ENCODE measurements around the gene EPM2A. TPM values are rescaled to one million over a fixed set of nuclear protein-coding genes. Genes with fewer than 3 reads are reported as not detected.
"Not testable (repeated sequence)": the region's sequence is repeated elsewhere in the genome, so short reads cannot be mapped to it uniquely, and the experiment has no call there.

EPM2A gene
- polyA plus RNA-seq, 4 donors: 12.3 to 16.6 (median 14.1) TPM

DNA sequence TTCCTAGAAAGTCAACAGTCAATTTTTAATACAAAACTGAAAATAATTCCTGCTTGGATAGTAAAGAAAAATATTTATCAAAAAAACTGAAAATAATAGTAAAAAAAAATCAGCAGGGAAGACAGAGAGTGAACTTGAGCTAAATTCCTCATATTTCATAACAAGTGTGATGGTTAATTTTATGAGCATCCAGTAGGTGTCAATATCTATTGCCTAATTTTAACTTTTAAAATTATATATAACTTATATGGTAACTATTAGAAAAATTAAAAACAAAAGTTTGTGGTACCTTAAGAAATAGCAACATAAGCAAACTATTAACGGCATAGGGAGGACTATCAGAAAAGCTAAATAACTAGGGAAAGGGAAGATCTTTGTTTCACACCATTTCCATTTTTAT, 2.1 kb downstream of the EPM2A start:
- no peak for DNase-seq (ENCODE audit: low read depth in 4 of 4, low spot score in 2 of 4)

DNA sequence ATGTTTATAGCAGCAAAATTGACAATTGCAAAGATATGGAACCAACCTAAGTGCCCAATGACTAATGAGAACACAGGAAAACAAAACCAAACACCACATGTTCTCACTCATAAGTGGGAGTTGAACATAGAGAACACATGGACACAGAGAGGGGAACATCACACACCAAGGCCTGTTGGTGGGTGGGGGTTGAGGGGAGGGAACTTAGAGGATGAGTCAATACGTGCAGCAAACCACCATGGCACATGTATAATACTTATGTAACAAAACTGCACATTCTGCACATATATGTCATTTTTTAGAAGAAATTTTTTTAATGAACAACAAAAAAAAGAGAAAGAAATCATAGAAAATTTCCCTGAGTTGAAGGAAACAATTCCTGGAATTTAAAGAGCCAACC, 3.9 kb downstream of the EPM2A start:
- no peak for DNase-seq (ENCODE audit: low read depth in 4 of 4, low spot score in 2 of 4)

DNA sequence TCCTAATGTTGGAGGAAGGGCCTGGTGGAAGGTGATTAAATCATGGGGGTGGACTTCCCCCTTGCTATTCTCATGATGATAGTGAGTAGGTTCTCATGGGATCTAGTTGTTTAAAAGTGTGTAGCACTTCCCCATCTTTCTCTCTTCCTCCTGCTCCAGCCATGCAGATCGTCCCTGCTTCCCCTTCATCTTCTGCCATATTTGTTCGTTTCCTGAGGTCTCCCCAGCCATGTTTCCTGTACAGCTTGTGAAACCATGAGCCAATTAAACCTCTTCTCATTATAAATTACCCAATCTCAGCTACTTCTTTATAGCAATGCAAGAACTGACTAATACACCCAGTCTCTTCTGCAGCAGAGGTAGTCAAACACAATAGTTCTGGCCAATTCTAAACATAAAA, 5.4 kb downstream of the EPM2A start:
- DNase-seq (ENCODE audit: low read depth in 4 of 4, low spot score in 2 of 4): no peak

DNA sequence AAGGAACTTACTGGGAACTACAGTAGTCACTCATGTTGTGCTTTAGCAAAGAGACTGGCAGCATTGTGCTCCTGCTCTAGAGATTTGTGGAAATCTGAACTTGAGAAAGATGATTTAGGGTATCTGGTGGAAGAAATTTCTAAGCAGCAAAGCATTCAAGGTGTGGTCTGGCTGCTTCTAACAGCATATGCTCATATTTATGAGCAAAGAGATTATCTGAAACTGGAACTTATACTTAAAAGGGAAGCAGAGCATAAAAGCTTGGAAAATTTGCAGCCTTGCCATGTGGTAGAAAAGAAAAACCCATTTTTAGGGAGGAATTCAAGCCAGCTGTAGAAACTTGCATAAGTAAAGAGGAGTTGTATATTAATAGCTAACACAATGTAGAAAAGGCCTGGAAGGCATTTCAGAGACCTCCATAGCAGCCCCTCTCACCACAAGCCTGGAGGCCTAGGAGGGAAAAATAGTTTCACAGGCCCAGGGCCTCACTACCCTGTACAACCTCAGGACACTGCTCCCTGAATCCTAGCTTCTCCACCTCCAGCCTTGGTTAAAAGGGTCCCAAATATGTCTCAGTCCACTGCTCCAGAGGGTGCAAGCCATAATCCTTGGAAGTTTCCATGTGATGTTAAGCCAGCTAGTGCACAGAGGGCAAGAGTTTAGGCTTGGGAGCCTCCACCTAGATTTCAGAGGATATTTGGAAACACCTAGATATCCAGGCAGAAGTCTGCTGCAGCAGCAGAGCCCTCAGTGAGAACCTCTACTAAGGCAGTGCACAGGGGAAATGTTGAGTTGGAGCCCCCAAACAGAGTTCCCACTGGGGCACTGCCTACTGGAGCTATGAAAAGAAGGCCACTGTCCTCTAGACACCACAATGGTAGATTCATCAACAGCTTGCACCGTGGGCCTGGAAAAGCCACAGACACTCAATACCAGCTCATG, 6.6 kb downstream of the EPM2A start:
- DNase-seq (ENCODE audit: low read depth in 4 of 4, low spot score in 2 of 4): no peak

DNA sequence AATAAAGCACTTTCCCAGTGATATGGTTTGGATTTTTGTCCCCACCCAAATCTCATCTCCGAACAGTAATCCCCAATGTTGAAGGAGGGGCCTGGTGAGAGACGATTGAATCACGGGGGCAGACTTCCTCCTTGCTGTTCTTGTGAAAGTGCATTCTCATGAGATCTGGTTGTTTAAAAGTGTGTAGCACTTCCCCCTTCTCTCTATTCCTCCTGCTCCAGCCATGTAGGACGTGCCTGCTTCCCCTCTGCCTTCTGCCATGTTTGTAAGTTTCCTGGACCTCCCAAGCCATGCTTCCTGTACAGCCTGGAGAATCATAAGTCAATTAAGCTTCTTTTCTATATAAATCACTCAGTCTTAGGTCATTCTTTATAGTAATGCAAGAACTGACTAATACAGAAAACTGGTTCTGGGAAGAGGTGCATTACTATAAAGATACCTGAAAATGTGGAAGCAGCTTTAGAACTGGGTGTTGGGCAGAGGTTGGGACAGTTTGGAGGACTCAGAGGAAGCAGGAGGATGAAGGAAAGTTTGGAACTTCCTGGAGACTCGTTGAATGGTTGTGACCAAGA, 7.4 kb downstream of the EPM2A start:
- DNase-seq (ENCODE audit: low read depth in 4 of 4, low spot score in 2 of 4): no peak

DNA sequence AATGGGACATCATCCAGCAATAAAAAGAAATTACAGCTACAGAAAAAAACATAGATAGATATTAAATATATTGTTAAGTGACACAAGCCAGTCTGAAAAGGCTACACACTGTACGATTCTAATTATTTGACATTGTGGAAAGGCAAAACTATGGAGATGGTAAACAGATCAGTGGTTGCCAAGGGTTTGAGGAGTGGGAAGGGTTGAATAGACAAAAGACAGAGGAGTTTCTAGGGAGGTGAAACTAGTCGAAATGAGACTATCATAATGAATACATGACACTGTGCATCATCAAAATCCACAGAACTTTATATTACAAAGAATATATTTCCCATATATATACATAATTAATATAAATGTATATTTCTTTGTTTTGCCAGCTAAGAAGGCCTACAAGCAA, 9.8 kb downstream of the EPM2A start:
- no peak for DNase-seq (ENCODE audit: low read depth in 4 of 4, low spot score in 2 of 4)

DNA sequence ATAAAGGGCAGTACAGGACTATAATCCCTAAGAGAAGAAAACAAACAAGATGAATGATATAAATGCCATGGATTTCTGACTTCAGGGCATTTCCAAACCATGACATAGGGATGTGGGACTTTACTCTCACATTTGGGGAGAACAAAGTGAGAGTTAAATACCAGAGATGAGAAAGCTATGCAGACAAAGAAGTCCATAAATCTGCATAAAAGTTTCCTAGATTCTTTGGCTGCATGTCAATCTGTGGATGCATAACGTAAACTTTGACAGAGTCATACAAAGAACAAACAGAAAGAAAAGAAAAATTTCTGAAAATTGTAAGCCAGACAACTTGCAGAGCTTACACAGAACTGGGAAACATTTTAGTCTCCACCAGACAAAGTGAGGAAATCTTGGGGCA, 11.7 kb downstream of the EPM2A start:
- DNase-seq (ENCODE audit: low read depth in 4 of 4, low spot score in 2 of 4): no peak

DNA sequence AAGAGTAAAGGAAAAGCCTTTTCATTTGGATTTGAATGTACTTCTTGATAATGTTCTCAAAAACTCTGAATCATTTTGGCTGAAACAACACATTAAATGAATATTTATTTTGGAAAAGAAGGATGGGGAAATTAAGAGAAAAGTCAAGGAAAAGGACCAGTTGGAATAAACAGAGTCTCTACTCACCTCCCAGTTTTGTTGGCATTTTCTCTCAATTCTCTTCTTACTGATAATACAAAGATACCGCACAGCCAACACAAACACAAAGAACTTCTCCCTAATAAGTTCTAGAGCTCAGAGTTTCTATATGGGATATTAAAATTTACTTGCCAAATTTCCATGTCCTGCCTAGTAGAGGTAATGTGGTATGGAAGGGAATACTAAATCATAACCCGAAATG, 13.1 kb downstream of the EPM2A start:
- DNase-seq (ENCODE audit: low read depth in 4 of 4, low spot score in 2 of 4): no peak

DNA sequence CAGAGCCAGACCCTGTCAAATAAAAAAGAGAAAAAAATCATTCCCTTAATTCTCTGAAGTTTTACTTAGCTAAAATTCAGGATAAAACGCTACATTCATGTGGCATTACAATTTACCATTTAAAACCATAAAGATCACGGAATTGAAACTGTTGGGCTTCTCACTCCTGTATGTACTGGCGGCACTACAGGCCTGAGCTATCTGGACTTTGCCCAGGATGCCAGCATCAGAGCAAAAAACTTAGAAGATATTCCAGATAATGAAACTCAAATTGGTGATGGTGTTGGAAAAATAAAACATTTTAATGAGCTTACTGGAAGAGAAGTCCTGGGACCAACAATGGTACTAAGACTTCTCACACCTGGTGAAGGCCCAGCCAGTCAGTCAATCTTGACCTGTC, 14.2 kb downstream of the EPM2A start:
- DNase-seq (ENCODE audit: low read depth in 4 of 4, low spot score in 2 of 4): no peak

DNA sequence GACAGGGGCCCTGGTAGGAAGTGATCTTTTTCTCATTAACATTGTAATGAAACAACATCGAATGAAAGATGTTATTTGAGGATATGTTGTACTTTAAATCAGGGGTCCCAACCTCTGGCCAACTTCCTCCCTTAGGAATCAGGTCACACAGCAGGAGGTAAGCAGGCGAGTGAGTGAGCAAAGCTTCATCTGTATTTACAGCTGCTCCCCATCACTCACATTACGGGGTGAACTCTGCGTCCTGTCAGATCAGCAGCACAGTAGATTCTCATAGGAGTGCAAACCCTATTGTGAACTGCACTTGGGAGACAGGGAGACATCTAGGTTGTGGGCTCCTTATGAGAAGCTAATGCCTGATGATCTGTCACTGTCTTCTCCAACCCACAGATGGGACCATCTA, 19.9 kb downstream of the EPM2A start:
- no peak for DNase-seq (ENCODE audit: low read depth in 4 of 4, low spot score in 2 of 4)

DNA sequence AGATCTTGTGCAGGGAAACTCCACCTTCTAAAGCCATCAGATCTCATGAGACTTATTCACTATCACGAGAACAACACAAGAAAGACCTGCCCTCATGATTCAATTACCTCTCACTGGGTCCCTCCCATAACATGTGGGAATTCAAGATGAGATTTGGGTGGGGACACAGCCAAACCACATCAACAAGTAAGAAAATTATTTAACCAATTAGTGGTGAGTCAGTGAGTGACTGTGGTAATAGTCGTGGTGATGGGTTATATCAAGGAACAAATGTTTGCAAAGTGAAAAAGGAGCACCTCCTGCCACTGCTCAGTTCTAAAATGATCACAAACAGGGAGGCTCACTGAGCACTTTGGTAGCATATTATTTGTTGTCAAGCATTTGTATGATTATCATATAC, 20.6 kb downstream of the EPM2A start:
- no peak for DNase-seq (ENCODE audit: low read depth in 4 of 4, low spot score in 2 of 4)

DNA sequence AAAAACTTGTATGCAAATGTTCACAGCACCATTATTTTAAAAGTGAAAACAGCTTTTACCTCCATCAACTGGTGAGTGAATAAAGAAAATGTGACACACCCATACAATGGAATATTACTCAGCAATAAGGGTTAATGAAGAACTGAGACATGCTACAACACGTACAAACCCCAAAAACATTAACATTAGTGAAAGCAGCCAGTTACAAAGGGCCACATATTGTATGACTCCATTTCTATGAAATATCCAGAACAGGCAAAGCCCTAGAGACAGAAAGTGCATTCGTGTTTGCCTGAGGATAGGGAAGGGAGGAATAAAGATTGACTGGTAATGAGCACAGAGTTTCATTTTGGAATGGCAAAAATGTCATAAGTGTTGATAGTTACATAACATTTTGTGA, 21.5 kb downstream of the EPM2A start:
- no peak for DNase-seq (ENCODE audit: low read depth in 4 of 4, low spot score in 2 of 4)

DNA sequence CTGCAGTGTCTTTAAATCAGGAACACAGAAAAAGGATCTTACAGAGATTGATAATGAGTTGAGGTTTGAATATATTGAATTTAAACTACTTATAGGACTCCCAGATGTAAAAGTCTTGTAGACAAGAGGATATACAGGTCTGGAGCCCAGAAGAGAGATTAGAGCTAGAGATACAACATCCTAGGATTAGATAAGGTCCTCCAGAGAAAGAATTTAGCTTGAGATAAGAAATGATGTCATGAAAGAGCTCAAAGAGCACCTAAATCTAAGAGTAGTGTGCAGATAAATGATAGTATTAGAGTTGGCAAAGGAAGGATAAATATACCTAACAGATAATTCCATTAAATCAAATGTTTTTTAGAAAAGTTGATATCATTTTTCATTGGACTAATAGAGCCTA, 23.9 kb downstream of the EPM2A start:
- DNase-seq (ENCODE audit: low read depth in 4 of 4, low spot score in 2 of 4): no peak

DNA sequence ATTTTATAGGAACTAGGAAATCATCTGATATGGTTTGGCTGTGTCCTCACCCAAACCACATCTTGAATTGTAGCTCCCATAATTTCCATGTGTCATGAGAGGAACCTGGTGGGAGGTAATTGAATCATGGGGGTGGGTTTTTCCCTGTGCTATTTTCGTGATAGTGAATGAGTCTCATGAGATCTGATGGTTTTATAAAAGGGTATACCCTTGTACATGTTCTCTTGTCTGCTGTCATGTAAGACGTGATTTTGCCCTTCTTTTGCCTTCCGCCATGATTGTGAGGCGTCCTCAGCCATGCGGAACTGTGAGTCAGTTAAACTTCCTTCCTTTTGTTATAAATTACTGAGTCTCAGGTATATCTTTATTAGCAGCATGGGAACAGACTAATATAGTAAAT, 27.9 kb downstream of the EPM2A start:
- DNase-seq (ENCODE audit: low read depth in 4 of 4, low spot score in 2 of 4): no peak

DNA sequence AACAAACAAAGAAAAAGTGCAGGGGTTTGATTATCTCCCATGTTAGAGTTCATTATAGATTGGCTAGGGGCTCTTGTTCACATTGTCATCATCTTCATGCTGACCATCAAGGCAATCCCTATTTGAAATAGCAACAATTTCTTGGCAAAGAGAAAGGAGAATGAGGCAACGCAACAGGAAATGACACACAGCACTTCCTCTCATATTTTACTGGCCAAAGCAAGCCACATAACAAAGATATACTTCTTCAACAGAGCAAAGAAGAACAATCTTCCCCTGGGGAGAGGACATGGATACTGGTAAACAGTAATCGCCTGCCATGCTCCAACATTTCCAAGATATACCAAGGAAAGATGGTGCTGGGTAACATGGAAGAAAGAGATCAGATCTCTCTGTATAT, 29.8 kb downstream of the EPM2A start:
- DNase-seq (ENCODE audit: low read depth in 4 of 4, low spot score in 2 of 4): no peak

DNA sequence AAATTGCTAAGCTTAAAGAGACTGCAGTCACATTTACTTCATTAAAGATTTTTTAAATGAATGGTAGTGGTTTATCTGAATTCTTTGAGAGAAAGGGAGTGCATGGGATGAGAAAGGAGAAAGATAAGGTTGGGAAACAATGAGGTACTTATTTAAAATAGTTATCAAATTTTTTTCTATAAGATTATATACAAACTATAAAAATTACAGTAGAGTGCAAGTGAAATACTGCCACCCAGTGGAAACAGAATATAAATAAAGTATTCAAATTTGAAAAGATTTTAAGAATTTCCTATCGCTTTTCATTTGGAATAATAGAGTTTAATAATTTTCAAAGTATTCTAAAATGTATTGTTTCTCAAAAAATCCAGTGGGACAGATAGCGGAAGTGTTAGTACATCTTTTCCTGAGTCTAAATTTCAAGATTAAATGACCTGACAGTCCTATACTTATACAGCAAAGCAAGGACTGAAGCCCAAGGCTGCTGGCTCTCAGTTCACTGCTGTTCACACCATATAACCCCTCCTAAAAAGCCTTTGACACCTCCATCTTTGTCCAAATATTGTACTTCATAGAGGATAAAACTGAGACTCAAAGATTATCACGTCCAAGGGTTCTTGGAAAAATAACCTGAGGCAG, 31.1 kb downstream of the EPM2A start:
- peak in 1 of 4 donors; percentile 7 for DNase-seq (ENCODE audit: low read depth in 4 of 4, low spot score in 2 of 4)

DNA sequence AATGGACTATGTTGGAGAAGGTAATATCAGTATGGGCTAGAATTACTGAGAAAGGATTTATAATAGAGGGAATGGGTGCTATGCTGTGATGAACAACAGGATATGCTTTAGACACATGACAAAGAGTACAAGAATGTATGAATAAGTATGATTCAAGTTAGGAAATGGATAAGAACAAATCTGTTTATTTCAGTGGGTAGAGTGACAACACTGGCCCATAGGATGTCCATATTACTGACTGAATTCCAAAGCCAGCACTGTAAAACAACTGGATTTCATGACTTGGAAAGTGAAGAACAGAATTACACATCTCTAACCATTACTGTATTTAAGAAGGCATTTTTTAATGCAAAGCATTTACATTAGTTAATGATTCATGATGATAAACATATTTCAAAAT, 35.9 kb downstream of the EPM2A start:
- no peak for DNase-seq (ENCODE audit: low read depth in 4 of 4, low spot score in 2 of 4)

DNA sequence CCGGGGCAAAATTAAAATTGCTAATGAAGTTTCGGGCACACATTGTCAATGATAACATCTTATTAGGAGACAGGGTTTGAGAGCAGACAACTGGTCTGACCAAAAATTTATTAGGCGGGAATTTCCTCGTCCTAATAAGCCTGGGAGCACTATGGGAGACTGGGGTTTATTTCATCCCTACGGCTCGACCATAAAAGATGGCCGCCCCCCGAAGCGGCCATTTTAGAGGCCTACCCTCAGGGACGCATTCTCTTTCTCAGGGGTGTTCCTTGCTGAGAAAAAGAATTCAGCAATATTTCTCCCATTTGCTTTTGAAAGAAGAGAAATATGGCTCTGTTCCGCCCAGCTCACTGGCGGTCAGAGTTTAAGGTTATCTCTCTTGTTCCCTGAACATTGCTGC, 37.9 kb downstream of the EPM2A start:
- DNase-seq (ENCODE audit: low read depth in 4 of 4, low spot score in 2 of 4): not testable (repeated sequence)

DNA sequence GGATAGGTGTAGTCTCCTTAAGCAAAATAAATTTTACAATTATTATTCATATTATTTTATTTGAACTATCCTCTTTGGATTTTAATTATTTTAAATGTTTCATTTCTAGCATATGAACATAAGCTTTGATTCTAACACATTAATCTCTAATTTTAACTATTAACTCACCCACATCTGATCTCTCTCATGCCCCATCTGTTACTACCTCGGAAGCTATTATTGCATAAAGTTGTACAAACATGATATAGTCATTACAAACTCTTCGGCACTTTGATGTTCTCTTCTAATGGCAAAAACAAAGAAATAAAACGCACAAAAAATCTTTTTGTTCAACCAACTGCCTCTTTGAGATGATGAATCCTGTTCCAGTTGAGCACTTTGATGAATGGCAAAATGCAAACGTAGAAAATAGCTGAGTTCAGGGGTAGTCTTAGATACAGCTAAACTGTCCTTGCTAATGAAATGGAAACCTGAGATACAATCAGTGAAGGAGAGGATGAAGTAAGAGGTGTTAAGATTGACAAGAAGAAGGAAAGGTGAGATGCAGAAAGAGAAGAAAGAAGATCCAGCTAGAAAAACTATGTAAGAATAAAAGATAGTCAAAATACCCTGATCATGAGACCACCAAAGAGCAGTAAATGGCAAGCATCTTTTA, 41.1 kb downstream of the EPM2A start:
- no peak for DNase-seq (ENCODE audit: low read depth in 4 of 4, low spot score in 2 of 4)

DNA sequence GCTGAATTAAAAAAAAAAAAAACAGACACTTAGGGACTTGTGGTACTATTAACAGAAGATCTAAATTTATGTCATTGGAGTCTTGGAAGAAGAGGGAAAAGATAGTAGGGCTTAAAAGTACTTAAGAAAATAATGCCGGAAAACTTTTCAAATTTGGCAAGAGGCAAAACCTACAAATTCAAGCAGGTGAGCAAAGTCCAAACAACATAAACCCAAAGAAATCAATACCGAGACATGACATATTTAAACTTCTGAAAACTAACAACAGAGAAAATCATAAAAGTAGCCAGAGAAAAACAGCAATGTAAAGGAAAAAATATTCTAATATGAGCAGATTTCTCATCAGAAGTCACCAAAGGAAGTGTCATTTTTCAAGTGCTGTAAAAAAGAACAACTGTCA, 44.4 kb downstream of the EPM2A start:
- no peak for DNase-seq (ENCODE audit: low read depth in 4 of 4, low spot score in 2 of 4)

DNA sequence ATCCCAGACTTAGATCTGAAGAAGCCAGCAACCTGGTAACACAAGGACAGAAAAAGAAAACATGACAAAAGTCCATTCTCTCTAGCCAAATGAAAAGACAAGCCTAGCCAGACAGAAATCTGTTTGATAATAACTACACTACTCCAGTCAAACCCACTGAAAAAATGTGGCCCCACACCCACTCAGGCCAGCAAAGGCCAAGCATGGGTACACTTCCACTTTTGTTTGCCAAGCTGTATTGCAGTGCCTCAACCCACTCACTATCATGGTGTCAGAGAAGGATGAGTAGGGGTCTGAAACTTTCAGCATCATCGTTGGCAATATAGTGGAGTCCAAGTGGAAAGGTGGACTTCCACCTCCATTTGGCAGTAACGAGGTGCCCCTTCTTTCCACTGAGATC, 45.8 kb downstream of the EPM2A start:
- DNase-seq (ENCODE audit: low read depth in 4 of 4, low spot score in 2 of 4): no peak

All from left renal cortex interstitium (tissue), 4 donors.